Measurements from ENCODE around the gene ZC3H14. TPM values are rescaled to one million over a fixed set of nuclear protein-coding genes. Genes with fewer than 3 reads are reported as not detected.
A peak's percentile ranks its signal among the peaks of the same experiment; 100 is the strongest.

The ZC3H14 gene
- total RNA-seq, 2 donors from 2014 or later, result 33.5 to 48.3 TPM

DNA sequence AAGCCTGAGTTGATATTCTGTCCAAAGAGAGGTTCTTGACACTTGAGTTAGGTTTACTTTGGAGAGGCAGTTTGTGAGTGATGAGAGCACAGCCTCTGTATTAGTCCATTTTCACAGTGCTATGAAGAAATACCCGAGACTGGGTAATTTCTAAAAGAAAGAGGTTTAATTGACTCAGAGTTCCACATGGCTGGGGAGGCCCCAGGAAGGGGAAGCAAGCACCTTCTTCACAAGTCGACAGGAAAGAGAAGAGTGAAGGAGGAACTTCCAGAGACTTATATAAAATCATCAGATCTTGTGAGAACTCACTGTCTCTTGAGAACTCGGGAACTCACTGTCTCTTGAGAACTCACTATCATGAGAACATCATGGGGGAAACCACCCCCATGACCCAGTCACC lies 5.4 kb downstream of the ZC3H14 start:
- H3K27ac Mint-ChIP-seq, result no peak overlapping the region
- H3K36me3 Mint-ChIP-seq (ENCODE audit: low read depth), result peaks cover 74% of the 10 kb centered on the region
- no peak for ATAC-seq (replicated peaks)

DNA sequence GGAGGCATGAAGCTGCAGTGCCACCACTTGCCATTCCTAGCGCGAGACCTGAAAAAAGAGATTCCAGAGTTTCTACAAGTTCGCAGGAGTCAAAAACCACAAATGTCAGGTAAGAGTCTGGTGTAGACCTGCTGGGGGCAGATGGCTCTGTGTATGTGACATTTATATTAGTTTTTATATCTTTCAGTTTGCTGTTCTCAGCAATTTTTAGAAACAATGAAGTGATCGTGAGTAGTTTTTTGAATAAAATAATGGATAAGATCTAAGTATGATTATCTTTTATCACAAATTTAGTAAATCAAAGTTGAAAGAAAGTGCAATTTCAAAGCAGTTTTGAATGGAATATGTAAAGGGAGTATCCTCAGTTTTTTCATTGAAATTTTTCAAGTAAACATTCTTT lies 9.3 kb downstream of the ZC3H14 start:
- Mint-ChIP-seq H3K4me1 (no peaks in the 10 kb centered on the region), H3K9me3 (no peaks in the 10 kb centered on the region), H3K27ac (no peak overlapping the region), H3K4me3 (no peak overlapping the region), H3K36me3 (ENCODE audit: low read depth) (peaks cover 100% of the 10 kb centered on the region), H3K27me3 (no peaks in the 10 kb centered on the region)
- no peak for ATAC-seq (replicated peaks)

More for the DNA sequence above, 5.4 kb downstream of the ZC3H14 start:
- H3K4me1 Mint-ChIP-seq, result peaks cover 9% of the 10 kb centered on the region
- H3K27me3 Mint-ChIP-seq, result no peaks in the 10 kb centered on the region
- no peak overlapping the region for H3K4me3 Mint-ChIP-seq
- H3K9me3 Mint-ChIP-seq, result no peaks in the 10 kb centered on the region

DNA sequence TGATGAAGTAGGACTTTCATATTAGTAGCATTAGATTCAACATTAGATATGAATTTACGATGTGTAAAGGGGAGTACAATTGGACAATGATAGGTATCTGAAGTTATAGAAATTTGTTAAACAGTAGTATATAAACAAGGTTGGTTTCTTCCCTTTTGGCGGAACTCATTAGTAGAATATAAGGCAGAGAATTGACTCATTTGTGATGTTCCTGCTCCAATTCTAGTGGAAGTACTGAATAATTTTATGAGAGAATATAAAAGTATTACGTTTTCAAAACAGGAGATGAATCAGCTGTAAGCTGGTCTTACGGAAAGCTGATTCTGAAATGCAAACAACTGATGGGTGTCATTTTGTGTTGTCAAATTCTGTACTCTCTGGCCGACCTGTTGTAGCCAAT lies 13.4 kb downstream of the ZC3H14 start:
- H3K9me3 Mint-ChIP-seq, result no peaks in the 10 kb centered on the region
- H3K4me3 Mint-ChIP-seq, result no peak overlapping the region
- no peak for ATAC-seq (replicated peaks)
- H3K36me3 Mint-ChIP-seq (ENCODE audit: low read depth), result peaks cover 100% of the 10 kb centered on the region
- no peaks in the 10 kb centered on the region for H3K27me3 Mint-ChIP-seq
- H3K4me1 Mint-ChIP-seq, result no peaks in the 10 kb centered on the region
- H3K27ac Mint-ChIP-seq, result no peak overlapping the region

DNA sequence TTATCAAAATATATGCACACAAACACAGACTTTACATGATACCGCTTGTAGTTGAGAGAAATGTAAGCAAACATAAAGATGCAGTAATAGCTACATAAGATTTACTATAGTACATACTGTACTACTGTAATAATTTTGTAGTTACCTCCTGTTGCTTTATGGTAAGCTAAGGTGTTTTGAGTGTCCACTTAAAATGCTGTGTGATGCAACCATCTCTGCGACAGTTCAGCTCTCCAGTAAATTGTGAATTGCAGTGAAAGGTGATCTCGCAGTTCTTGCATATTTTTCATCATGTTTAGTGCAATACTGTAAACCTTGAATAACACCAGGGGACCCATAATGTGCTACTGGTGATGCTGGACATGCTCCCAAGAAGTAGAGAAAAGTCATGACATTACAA lies 21.6 kb downstream of the ZC3H14 start:
- no peaks in the 10 kb centered on the region for H3K9me3 Mint-ChIP-seq
- no peaks in the 10 kb centered on the region for H3K4me1 Mint-ChIP-seq
- H3K4me3 Mint-ChIP-seq, result no peak overlapping the region
- H3K36me3 Mint-ChIP-seq (ENCODE audit: low read depth), result peaks cover 98% of the 10 kb centered on the region
- no peak for ATAC-seq (replicated peaks)
- H3K27ac Mint-ChIP-seq, result no peak overlapping the region
- no peaks in the 10 kb centered on the region for H3K27me3 Mint-ChIP-seq

DNA sequence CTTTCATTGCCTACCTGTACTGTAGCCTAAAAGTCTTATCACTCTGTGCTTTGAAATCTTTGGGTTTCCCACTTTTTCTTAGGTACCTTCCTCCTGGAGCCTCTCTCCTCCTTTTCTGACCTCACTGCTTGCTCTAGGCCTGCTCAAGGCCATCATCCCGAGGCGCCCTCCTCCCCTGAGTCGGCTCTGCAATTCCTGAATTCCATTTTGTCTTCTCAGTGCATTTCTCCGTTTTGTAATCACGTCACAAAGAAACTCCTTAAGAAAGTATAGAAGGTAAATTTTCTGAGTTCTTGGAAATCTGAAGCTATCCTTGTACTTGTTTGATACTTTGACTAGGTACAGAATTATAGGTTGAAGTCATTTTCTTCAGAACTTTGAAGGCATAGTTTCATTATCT lies 25.2 kb downstream of the ZC3H14 start:
- ATAC-seq (replicated peaks), result no peak
- Mint-ChIP-seq H3K36me3 (ENCODE audit: low read depth) (peaks cover 98% of the 10 kb centered on the region), H3K4me3 (no peak overlapping the region), H3K27me3 (no peaks in the 10 kb centered on the region), H3K27ac (no peak overlapping the region), H3K4me1 (no peaks in the 10 kb centered on the region), H3K9me3 (no peaks in the 10 kb centered on the region)

DNA sequence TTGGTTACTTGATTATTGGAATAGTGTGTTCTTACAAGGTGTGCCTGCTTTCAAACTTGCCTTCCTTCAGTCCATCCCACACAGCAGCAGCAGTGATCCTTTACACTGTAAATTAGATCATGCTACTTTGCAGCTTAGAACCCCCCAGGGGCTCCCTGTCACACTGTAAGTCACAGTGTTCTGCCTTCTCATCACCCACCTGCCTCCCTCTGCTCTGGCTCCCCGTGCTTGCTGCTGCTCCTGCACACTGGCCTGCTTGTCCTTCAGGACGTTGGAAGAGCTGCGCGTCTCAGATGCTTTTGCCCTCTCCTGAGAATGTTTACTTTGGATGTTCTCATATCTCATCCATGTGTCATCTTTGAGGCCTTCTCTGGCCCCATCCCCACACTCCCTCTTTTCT lies 27.3 kb downstream of the ZC3H14 start:
- peaks cover 100% of the 10 kb centered on the region for H3K36me3 Mint-ChIP-seq (ENCODE audit: low read depth)
- no peaks in the 10 kb centered on the region for H3K9me3 Mint-ChIP-seq
- H3K27me3 Mint-ChIP-seq, result no peaks in the 10 kb centered on the region
- H3K4me1 Mint-ChIP-seq, result no peaks in the 10 kb centered on the region
- H3K27ac Mint-ChIP-seq, result no peak overlapping the region
- ATAC-seq (replicated peaks), result no peak
- no peak overlapping the region for H3K4me3 Mint-ChIP-seq

DNA sequence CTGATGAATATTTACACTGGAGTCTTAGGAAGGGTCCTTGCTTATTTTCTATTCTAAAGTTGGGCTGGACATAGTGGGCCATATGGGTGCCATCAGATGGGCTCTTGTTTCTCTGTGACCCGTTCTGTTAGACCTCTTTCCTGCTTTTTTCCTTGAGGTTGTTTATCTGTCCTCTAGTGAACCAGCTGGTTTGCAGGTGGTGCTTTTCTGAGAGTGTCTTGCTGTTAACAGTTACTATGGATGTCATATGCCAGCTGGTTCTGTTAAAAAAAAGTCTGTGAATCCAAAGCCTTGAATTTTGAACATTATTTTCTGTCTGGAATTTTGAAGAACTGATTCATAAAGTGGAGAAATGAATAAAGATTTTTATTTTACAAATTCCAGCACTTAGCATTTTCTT lies 29.2 kb downstream of the ZC3H14 start:
- Mint-ChIP-seq H3K27me3 (no peaks in the 10 kb centered on the region), H3K9me3 (no peaks in the 10 kb centered on the region), H3K27ac (no peak overlapping the region), H3K4me3 (no peak overlapping the region), H3K4me1 (peaks cover 5% of the 10 kb centered on the region), H3K36me3 (ENCODE audit: low read depth) (peaks cover 96% of the 10 kb centered on the region)
- ATAC-seq (replicated peaks), result no peak

DNA sequence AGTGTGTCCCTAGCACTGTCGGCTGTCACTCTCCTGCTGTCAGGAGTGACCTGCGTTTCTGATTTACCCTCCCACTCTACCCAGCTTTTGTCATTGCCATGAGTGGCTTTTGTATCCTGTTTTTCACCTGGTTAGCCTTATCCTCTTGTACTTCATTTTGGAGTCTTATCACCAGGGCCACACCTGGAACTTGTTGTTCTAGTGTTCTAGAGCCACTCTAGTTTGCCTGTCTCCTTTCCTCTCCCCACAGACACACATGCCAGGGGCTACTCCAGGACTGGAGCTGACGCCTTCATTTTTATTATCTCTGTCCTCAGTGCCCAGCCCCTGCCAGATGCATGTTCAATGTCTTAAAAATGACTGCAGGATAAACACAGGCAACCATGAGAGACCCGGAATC lies 34.2 kb downstream of the ZC3H14 start:
- H3K27me3 Mint-ChIP-seq, result no peaks in the 10 kb centered on the region
- H3K36me3 Mint-ChIP-seq (ENCODE audit: low read depth), result peaks cover 90% of the 10 kb centered on the region
- peaks cover 36% of the 10 kb centered on the region for H3K4me1 Mint-ChIP-seq
- H3K9me3 Mint-ChIP-seq, result no peaks in the 10 kb centered on the region
- no peak overlapping the region for H3K4me3 Mint-ChIP-seq
- ATAC-seq (replicated peaks), result no peak
- H3K27ac Mint-ChIP-seq, result no peak overlapping the region

DNA sequence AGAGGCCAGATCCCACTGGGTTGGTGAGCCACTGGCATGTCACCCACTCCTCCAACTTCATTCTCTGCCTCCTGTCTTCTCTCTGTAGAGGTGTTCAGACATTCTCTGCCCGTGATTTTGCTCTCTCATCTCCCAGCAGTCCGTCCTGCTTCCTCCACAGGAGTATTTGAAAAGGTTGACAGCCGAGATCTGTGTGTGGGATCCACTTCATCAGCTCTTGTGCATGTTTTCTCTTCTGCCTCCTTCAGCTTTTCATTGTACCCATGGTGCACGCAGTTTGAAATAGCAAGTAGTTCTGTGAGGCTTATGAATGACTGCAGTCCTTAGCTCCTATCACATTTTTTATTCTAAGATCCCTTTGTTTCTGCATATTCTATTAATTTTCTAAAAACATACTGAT lies 34.8 kb downstream of the ZC3H14 start:
- no peaks in the 10 kb centered on the region for H3K9me3 Mint-ChIP-seq
- ATAC-seq (replicated peaks), result no peak
- H3K4me1 Mint-ChIP-seq, result peaks cover 39% of the 10 kb centered on the region
- no peaks in the 10 kb centered on the region for H3K27me3 Mint-ChIP-seq
- no peak overlapping the region for H3K4me3 Mint-ChIP-seq
- no peak overlapping the region for H3K27ac Mint-ChIP-seq
- peaks cover 90% of the 10 kb centered on the region for H3K36me3 Mint-ChIP-seq (ENCODE audit: low read depth)

DNA sequence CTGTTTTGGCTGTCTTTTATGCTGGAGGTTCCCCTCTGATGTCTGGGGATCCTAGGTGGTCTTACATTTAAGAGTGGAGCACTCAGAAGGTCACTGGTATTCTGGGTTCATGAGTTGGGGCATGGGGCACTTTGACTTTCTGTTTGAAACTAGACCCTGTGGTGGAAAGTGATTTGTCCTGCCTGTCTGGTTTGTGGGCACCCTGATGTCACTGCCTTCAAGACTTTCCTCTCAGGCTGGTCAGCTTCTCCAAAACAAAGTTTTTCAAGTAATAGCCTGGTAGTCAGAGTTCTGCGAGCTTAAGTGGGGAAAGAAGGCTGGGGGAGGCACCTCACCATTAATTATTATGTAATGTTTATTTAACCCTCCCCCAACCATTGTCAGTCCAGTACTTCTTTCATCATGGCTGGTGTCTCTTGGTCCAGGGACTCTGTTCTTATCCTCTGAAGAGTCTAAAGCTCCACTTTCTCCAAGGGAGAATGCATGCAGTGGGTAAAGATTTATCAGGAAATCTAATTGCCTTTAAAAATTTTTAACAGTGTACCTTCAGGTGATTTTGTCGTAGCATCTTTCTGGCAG lies 35.3 kb downstream of the ZC3H14 start:
- Mint-ChIP-seq H3K9me3 (no peaks in the 10 kb centered on the region), H3K27ac (no peak overlapping the region), H3K36me3 (ENCODE audit: low read depth) (peaks cover 90% of the 10 kb centered on the region), H3K4me3 (no peak overlapping the region), H3K27me3 (no peaks in the 10 kb centered on the region), H3K4me1 (peaks cover 40% of the 10 kb centered on the region)
- ATAC-seq (replicated peaks), result peak; percentile 19

DNA sequence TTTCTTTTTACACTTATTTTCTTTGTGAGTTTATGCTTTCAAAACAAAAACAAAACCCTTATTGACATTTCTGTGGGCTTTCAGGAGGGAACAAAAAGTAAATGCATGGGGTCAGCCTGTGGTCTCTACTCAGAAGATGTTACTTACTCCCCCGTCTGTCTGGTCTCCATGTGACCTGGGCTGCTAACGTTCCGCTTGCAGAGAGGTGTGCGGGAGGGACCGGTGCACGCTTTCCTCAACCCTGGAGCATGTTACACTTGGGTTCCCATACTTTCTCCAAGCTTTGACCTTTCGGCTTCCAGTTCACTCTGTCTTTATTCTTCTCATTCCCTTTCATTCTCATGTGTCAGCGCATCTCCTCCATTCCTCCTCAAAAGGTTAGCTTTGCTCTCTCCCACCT lies 36.5 kb downstream of the ZC3H14 start:
- H3K9me3 Mint-ChIP-seq, result no peaks in the 10 kb centered on the region
- ATAC-seq (replicated peaks), result no peak
- no peaks in the 10 kb centered on the region for H3K27me3 Mint-ChIP-seq
- H3K36me3 Mint-ChIP-seq (ENCODE audit: low read depth), result peaks cover 90% of the 10 kb centered on the region
- peak overlapping the region; percentile 83 for H3K27ac Mint-ChIP-seq
- peak overlapping the region; percentile 73 for H3K4me3 Mint-ChIP-seq
- H3K4me1 Mint-ChIP-seq, result peaks cover 40% of the 10 kb centered on the region

DNA sequence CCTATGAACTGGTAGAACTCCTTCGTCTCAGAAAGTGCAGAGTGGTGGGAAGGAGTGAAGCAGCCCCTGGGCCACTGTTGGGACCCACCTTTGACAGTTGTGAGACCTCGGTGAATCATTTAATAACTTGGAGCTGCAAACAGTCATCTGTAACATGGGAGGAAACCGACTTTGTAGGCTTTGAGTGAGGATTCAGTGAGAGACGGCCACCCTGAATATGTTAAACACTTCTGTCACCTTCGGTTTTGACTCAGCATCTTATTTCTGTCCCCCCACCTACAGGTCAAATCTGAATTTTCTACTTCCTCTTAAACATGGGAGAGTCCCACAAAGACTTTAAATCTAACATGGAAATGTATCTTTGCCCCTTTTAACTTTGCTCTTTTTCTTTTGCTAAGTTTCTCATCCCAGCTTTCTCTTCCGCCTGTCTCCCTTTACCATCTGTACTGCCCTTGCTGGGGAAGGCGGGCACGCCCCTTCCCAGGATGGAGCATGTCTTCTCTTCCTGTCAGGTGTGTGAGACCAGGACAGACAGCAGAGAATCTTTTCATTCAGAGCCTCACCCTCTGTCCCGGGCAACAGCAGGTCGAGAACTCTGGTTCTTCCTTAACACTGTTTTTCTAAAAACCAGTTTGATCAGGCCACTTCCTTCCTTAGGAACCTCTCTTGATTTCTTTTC lies 37.1 kb downstream of the ZC3H14 start:
- no peaks in the 10 kb centered on the region for H3K9me3 Mint-ChIP-seq
- peak overlapping the region; percentile 83 for H3K27ac Mint-ChIP-seq
- peak overlapping the region; percentile 73 for H3K4me3 Mint-ChIP-seq
- peak; percentile 94 for ATAC-seq (replicated peaks)
- no peaks in the 10 kb centered on the region for H3K27me3 Mint-ChIP-seq
- peaks cover 40% of the 10 kb centered on the region for H3K4me1 Mint-ChIP-seq
- H3K36me3 Mint-ChIP-seq (ENCODE audit: low read depth), result peaks cover 90% of the 10 kb centered on the region

DNA sequence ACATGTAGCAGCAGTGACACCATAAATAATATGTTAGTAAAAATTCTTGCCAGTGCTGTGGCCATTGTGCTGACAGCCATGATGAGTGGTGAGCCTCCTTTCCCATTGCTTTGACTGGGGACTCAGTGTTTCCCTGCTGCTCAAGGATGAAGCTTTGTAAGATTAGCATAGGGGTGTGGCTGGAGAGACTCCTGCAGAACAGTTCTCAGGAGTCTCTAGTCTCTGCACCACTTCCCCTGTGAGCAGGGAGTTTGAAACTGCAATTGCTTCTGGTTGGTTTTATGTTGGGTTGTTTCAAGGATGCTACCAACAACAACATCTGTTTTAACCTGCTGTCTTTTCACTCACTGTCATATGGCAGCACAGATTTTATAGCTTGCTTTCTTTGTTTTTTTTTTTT lies 41.4 kb downstream of the ZC3H14 start:
- H3K9me3 Mint-ChIP-seq, result no peaks in the 10 kb centered on the region
- H3K36me3 Mint-ChIP-seq (ENCODE audit: low read depth), result peaks cover 93% of the 10 kb centered on the region
- H3K4me1 Mint-ChIP-seq, result peaks cover 29% of the 10 kb centered on the region
- H3K4me3 Mint-ChIP-seq, result no peak overlapping the region
- H3K27me3 Mint-ChIP-seq, result no peaks in the 10 kb centered on the region
- no peak overlapping the region for H3K27ac Mint-ChIP-seq
- ATAC-seq (replicated peaks), result no peak

DNA sequence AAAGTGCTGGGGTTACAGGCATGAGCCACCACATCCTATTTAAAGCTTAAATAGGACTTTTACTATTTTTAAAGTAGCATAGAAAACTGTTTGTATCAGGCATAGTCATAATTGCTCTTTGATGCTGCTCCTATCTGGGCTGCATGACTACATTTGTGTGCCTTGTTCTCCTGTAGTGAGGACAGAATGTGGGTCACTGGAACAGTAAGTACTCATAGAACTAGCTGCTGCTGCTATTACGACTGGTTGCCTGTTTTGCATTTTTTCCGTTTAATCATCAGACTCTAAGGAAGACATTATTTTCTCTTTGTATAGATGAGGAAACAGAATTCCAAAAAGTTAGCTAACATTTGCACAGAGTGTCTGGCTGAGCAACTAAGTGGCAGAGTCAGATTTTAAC lies 42.8 kb downstream of the ZC3H14 start:
- peak; percentile 95 for ATAC-seq (replicated peaks)
- Mint-ChIP-seq H3K27ac (peak overlapping the region; percentile 79), H3K9me3 (no peaks in the 10 kb centered on the region), H3K36me3 (ENCODE audit: low read depth) (peaks cover 97% of the 10 kb centered on the region), H3K27me3 (no peaks in the 10 kb centered on the region), H3K4me3 (peak overlapping the region; percentile 35), H3K4me1 (peaks cover 18% of the 10 kb centered on the region)

DNA sequence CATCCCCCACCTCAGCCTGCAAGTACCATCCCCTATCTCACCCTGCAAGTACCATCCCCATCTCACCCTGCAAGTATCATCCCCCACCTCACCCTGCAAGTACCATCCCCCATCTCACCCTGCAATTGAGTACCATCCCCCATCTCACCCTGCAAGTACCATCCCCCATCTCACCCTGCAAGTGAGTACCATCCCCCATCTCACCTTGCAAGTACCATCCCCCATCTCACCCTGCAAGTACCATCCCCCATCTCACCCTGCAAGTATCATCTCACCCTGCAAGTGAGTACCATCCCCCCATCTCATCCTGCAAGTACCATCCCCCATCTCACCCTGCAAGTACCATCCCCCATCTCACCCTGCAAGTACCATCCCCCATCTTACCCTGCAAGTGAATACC lies 45.0 kb downstream of the ZC3H14 start:
- H3K27me3 Mint-ChIP-seq, result no peaks in the 10 kb centered on the region
- peaks cover 98% of the 10 kb centered on the region for H3K36me3 Mint-ChIP-seq (ENCODE audit: low read depth)
- H3K9me3 Mint-ChIP-seq, result no peaks in the 10 kb centered on the region
- peaks cover 13% of the 10 kb centered on the region for H3K4me1 Mint-ChIP-seq
- no peak overlapping the region for H3K4me3 Mint-ChIP-seq
- no peak for ATAC-seq (replicated peaks)
- H3K27ac Mint-ChIP-seq, result no peak overlapping the region

All from activated T-helper 17 cell treated with anti-CD3 and anti-CD28 coated beads, Interleukin-2, amount 50 U/mL, for 72 hours (primary cell).